GM18873 (cell line): ENCODE data around the gene CNIH4.
"Not testable (repeated sequence)": the region's sequence is repeated elsewhere in the genome, so short reads cannot be mapped to it uniquely, and the experiment has no call there.

Source experiments
- ATAC-seq: cut with Tn5 transposase; IDR thresholded peaks from one replicate; pipeline ENCODE4 v1.9.1; 2021; ENCODE audit warnings: mild to moderate bottlenecking, moderate library complexity, moderate number of reproducible peaks; ENCODE audit not compliant: unreplicated experiment, low FRiP score

CNIH4 gene

GRCh38 chr1:224392411-224393249, 36.0 kb downstream of the CNIH4 start:
- ATAC-seq = no peak

- ATAC-seq = no peak
These were observed 36.6 kb downstream of the CNIH4 start for GRCh38 chr1:224393294-224393693.

GRCh38 chr1:224399887-224400286, 43.2 kb downstream of the CNIH4 start:
- no peak for ATAC-seq

- ATAC-seq = no peak
These were observed 45.9 kb downstream of the CNIH4 start for GRCh38 chr1:224402472-224403036.

GRCh38 chr1:224404916-224405603, 48.4 kb downstream of the CNIH4 start:
- ATAC-seq = no peak

- ATAC-seq = no peak
These were observed 48.9 kb downstream of the CNIH4 start for GRCh38 chr1:224405604-224405970.

GRCh38 chr1:224406216-224406615, 49.5 kb downstream of the CNIH4 start:
- no peak for ATAC-seq

GRCh38 chr1:224407571-224408293, 51.1 kb downstream of the CNIH4 start:
- ATAC-seq = no peak

GRCh38 chr1:224408294-224408590, 51.6 kb downstream of the CNIH4 start:
- ATAC-seq = no peak

- no peak for ATAC-seq
These were observed 55.1 kb downstream of the CNIH4 start for GRCh38 chr1:224411766-224412165.

GRCh38 chr1:224420106-224420505, 63.4 kb downstream of the CNIH4 start:
- no peak for ATAC-seq

GRCh38 chr1:224425279-224425884, 68.7 kb downstream of the CNIH4 start:
- no peak for ATAC-seq

- ATAC-seq = not testable (repeated sequence)
These were observed 70.2 kb downstream of the CNIH4 start for GRCh38 chr1:224426869-224427268.

- no peak for ATAC-seq
These were observed 70.7 kb downstream of the CNIH4 start for GRCh38 chr1:224427346-224427745.

GRCh38 chr1:224428713-224429112, 72.0 kb downstream of the CNIH4 start:
- ATAC-seq = not testable (repeated sequence)
